GM04504 (cell line): ENCODE results near the gene CDC42BPA.
"Not testable (repeated sequence)": the region's sequence is repeated elsewhere in the genome, so short reads cannot be mapped to it uniquely, and the experiment has no call there.

Experiments
- DNase-seq: peaks from one replicate; pipeline ENCODE4 v3.0.0-alpha.2; 2012; ENCODE audit warnings: low read depth

The CDC42BPA gene

DNA sequence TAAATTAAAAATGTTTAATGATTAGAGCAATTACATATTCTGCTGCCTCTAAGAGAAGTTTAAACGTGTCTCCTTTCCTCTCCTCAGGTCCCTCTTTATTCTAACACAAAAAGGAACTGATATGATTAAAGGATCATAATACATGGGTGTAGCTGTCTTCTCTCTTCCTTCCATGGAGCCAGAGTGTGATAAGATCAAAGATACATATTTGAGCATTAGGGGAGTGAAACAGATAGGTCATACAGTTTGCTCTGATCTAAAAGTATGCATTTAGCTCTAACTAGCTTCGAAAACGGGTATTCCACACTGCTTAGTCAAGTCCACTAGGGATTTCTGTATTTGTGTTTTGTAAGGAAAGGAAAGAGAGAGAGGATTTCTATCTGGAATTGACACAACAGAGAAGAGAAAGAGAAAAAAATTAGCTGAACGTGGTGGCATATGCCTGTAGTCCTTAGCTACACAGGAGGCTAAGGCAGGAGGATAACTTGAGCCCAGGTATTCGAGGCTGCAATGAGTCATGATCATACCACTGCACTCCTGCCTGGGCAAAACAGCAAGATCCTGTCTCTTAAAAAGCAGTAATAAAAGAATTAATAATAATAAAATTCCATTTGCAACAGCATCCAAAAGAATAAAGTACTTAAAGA, 63.1 kb downstream of the CDC42BPA start:
- DNase-seq = no peak

DNA sequence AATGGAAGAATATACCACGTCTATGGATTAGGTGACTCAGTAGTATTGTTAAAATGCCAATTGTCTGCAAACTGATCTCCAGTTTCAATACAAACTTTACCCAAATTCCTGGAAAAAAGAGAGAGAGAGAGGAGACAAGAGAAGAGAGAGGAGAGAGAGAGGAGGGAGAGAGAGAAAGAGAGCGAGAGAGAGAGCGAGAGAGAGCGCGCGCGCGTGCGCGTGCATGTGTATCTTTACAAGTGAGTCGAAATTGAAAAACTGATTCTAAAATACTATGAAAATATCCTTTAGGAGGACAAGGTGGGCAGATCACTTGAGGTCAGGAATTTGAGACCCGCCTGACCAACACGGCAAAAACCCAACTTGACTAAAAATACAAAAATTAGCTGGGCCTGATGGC, 65.2 kb downstream of the CDC42BPA start:
- no peak for DNase-seq

DNA sequence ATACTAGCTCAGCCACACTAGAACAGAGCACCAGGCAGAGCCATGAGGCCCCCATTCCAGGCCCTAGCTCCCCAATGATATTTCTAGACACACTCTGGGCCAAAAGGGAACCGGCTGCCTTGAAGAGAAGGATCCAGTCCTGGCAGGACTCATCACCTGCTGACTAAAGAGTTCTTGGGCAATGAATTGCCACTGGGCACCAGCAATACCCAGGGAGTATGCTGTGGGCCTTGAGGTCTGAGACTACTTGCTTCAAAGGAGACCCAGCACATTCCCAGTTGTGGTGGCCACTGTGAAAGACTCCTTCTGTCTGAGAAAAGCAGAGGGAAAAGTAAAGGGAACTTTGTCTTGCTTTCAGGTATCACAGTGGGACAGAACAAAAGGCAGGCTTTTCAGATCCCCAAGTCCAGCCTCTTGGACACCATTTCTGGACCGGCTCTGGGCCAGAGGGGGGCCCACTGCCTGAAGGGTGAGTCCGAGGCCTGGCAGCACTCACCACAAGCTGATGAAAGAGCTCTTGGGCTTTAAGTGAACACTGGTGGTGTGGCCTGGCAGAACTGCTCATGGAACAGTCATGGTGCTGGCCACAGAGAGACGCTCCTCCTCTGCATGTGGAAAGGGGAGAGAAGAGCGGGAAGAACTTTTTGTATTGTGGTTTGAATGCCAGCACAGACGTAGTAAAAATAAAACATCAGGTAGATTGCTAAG, 72.5 kb downstream of the CDC42BPA start:
- DNase-seq = no peak

DNA sequence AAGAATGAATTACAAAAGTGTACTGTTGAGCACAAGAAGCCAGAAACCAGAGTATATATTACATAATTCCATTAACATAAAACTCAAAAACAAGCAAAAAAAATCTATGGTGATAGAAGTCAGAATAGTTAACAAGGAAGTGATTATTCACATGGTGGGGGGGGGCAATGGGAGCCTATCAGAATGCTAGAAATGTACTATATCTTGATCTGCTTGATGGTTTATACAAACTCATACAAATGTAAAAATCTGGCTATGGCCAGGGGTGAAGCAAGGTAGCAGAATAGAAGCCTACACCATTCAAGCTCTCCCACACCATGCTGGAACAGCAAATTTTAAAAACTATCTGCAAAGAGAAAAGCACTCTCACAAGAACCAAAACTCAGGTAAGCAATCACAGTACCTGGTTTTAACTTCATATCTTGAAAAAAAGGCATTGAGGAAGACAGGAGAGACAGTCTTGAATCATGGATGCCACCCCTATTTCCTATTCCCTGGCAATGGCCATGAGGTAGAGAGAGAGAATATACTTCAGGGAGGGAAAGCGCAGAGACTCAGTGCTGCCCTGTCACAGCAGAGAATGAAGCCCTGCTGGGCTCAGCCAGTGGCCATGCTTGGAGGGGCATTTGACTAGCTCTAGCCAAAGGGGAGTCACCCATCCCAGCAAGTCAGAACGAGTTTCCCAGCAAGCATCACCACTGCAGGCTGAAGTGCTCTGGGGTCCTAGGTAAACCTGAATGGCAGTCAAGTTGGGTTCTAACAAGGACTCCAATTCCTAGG, 73.8 kb downstream of the CDC42BPA start:
- DNase-seq = no peak

DNA sequence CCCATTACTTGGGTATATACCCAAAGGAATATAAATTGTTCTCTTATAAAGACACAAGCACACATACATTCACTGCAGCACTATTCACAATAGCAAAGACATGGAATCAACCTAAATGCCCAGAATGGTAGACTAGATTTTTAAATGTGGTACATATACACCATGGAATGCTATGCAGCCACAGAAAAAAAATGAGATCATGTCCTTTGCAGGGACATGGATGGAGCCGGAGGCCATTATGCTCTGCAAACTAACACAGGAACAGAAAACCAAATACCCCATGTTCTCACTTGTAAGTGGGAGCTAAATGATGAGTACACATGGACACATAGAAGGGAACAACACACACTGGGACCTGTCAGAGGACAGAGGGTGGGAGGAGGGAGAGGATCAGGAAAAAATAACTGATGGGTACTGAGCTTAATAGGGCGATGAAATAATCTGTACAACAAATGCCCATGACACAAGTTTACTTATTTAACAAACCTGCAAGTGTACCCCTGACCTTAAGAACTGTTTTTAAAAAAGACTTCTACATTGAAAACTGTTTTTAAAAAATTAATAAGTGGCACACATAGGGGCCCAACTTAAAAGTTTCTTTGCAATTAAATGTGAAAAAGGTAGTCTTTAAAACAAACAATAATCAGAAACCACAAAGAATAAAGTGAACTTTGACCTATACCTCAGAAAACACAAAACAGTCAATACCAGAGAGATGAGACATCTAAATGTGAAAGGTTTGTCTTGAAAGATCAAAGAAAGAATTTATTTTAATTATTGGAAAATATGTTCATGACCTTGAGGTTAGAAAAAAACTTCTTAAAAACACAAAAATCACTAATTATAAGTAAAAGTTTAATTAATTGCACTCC, 75.2 kb downstream of the CDC42BPA start:
- DNase-seq = no peak

DNA sequence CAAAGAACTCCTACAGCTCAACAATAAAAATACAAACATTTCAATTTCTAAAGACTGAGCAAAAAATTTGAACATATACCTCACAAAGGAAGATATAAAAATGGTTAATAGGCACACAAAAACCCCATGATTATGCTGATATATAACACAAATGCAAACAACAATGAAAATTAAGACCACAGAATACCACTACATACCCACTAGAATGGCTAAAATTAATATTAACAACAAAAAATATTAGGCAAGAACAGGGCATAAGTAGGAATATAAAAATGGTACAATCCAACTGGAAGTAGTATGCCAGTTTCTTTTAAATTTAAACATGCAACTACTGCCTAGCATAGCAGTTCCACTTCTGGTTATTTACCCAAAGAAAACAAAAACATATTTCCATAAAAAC, 77.3 kb downstream of the CDC42BPA start:
- no peak for DNase-seq

DNA sequence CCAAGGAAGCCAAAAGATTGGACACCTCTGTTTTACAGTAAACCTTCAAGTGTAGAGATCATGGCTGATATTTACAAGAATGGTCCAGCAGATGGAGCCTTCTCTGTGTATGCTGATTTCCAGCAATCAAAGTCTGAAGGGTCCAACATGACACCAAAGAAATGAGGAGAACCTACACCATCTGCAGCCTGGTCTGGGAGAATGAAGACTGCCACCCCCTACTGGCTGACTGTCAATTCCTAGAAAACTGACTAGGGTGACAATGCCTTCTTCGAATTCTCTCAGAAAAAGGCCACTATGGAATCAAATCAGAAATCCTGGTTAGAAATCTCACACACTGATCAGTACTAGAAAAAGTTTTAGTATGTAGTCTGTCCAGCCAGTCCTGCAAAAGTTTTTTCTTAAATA, 83.3 kb downstream of the CDC42BPA start:
- peak; percentile 31 for DNase-seq

DNA sequence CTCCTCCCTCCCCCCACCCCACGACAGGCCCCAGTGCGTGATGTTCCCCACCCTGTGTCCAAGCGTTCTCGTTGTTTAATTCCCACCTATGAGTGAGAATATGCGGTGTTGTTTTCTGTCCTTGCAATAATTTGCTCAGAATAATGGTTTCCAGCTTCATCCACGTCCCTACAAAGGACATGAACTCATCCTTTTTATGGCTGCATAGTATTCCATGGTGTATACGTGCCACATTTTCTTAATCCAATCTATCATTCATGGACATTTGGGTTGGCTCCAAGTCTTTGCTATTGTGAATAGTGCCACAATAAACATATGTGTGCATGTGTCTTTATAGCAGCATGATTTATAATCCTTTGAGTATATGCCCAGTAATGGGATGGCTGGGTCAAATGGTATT, 87.2 kb downstream of the CDC42BPA start:
- not testable (repeated sequence) for DNase-seq

DNA sequence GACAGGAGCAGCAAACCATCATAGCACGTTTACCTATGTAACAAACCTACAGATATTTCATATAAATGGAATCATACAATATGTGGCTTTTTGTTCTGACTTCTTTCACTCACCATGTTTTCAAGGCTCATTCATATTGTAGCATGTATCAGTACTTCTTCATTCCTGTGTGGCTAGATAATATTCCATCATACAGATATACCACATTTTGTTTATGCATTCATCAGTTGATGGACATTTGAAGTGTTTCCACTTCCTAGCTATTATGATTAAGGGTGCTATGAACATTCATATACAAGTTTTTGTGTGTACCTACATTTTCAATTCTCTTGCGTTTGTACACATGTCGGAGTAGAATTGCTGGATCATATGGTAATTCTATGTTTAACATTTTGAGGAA, 90.1 kb downstream of the CDC42BPA start:
- DNase-seq = no peak

DNA sequence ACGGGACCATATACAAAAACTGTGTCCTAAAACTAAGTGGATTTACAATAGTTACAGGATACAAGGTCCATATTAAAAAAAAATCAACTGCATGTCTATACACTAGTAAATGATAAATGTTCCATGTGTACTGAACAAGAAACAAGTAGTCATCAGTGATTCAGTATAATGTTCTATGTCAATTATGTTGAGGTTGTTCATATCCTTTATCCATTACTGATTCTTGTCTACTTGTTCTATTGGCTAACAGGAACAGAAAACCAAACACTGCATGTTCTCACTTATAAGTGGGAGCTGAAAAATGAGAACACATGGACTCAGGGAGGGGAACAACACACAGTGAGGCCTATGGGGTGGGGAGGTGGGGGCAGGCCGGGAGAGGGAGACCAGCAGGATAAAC, 90.5 kb downstream of the CDC42BPA start:
- no peak for DNase-seq

DNA sequence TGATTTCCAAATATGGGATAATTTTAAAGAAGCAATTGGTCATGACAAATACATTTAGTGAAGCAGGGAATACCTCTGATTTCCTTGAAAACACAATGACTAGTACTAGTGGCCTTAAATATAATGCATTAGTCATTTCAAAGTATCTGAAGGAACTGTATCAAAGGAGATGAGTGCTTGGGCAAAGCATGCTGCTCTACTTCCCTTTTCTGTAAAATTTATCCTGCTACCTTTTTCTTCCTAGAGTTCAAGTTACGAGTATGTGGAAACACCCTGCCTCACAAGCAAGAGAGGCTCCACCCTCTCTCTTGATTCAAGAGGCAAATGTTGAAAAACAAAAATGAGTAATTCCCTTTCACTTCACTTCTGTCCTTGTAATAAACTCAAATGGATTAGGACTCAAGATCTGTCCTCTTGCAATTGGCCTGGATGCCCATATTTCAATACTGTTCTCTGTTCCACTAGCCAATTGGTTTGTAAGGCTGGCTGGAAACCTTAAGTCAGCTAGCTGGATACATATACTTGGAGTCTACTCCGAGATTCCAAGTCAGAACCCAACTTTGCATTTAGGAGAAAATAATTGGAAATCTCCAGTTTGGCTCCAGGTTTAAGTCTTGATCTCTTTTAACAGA, 92.5 kb downstream of the CDC42BPA start:
- peak; percentile 28 for DNase-seq

DNA sequence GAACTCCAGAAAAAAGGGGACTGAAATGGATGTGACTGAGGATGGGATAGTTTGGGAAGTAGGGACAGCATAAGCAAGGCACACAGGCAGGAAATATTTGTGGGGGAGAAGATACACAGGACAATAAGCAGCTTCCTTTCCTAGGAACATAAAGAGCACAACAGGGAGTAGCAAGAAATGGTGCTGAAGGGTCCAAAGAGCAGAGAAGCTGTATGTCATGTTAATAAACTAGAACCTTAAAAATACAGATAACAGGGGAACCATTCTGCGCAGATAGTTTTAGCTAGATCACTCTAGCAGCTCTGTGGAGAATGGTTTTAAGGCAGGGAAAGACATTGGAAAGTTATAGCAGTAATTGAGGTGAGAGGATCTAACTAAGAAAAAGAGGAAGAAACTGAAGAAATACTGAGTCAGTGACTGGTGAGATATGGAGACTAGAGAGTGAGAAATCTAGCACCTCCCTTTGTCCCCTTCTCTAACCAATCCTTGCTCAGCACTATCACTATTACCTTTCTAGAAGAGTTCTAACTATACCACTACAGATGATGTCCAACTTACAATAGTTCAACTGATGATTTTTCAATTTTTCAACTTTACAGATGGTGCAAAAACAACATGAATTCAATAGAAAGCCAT, 95.0 kb downstream of the CDC42BPA start:
- DNase-seq = no peak

DNA sequence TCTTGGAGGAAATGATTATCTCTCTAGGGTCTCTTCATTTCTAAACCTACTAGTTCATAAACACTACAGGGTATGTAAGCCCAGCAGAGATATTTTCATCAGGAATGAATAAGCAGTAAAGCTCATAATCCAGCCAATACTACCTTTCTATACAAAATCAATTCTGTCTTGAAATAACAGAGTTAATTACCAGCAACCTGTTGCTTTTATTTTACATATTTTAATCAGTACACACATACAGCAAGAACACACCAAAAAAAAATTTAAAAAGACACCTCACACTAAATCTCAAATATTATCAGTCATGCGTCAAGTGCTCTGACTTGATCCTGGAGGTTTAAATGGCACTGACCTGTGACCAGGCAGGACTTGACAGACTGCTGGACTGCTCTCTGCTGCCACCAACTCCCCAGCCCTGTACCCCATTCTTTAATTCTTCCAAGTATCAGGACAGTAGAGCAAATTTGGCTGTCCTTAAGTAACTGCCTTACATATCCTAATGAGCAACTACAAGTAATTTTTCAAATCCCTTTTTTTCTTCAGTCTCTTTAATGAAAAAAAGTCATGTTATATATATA, 98.5 kb downstream of the CDC42BPA start:
- DNase-seq = no peak

DNA sequence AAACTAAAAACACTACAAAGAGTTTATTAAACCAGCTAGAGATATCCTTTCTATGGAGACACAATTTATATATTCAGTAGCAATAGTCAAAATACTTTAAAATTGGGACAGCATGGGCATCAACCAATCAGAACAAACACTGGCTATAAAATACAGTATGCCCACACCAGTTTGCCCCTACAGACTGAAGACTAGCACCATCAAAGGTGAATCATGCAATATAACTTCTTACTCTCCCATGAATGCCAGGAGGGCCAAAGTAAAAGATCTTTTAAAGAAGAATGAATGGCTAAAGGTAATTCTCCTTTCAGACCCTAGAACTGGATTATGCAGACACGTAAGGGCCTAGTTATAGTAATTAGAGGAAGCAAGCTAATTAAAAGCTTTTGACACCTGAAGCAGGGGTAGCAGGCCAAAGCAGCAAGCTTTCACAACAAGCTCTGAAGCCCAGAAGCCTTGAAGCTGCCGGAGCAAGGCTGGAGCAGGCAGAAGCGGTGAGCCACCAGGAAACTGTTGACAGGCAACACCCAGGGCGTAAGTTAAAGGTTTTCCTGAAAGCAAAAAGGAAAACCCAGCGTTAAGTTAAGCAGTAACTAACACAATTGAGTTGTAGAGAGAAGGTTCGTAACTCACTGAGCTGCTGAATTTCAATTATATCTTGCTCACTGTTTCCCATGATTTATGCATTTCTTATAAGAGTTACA, 99.3 kb downstream of the CDC42BPA start:
- DNase-seq = no peak

DNA sequence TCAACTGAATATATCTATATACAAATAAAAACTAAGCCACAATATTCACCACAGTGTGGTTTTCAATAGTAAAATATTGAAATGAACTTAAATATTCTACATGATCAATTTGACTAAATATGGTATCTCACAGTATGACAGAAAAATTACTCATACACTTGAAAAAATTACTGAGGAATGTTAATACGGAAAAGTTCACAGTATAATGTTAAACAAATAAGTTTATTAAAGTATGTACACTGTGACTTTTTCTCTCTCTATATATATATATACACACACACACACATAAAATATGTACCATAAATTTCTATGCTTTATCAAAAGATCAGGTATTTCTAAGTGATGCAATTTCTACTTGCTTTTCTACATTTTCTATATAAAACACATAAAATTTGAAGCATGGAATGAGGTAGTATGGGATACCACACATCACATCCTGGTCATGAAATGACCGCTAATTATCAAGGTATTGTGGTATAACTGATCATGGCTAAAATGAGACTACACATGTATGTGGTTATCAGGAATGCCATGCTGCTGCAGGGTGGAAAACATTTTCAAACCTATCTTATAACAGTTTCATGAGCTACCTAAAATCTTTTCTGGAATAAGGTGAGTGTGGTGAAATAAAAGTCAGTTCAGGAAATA, 102.3 kb downstream of the CDC42BPA start:
- no peak for DNase-seq

DNA sequence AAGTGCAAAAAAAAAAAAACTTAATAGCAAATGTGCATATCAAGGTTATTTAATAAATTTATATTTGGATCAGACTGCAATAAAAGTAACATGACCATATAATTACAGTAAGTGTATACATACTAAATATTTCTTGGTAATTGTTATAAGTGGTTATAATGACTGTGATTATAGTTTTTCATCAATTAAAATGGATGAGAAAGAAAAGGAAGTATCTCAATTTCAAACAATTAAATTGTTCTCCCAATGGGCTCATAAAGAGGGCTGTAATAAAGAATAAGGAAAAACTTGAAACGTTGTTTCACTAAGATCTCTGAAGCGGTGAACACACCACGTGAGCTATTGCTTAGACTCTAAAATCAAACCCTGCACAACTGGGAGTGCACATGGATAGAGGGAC, 104.1 kb downstream of the CDC42BPA start:
- no peak for DNase-seq

DNA sequence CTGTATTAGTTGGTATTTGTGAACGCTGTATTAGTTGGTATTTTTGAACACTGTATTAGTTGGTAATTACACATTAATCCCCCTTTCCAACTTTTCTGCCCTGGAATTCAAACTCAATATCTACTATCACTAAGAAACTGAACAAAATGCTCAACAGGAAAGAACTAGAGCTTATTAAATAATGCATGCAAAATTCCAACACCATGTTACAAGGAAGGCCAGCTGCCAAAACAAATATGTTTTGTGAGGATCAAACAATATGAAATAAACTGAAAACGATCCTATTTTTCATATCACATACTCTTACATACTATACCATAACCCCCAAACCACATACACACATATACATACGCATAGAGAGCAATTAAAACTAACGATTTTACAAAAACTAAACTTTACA, 104.9 kb downstream of the CDC42BPA start:
- no peak for DNase-seq

DNA sequence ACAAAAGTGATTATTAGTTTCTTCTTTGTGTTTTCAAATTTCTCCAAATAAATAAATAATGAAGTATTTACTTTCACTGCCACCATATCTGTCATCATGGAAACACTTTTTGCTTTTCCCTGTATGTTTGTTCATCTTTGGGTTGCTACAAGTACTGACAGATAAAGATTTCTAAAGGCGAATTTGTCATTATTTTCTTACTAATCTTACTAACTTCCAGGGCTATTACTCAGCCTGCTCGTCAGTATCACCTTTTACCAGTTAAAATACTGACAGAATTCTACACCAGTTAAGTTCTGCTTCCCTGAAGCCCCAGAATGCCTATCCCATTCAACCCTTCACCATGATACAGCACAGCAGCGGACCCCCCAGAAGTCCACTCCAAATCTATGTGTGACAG, 106.1 kb downstream of the CDC42BPA start:
- no peak for DNase-seq

DNA sequence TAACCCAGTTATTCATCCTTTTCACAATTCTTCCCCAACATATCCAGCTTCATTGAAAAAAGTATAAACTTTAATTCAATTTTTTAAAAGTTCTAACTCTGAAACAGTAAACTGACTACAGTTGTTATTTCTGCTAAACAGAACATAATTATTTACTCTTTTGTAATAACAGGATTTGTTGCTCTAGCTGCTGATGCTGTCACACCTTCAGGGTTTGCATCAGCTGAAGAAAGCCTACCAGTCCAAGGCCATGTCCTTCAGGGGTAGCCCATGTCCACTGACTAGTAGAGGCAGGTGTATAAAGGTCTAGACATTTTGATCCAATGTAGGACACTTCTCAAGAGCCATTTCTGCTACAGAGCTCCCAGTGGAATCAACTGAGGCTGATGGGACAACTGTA, 107.7 kb downstream of the CDC42BPA start:
- DNase-seq = no peak

DNA sequence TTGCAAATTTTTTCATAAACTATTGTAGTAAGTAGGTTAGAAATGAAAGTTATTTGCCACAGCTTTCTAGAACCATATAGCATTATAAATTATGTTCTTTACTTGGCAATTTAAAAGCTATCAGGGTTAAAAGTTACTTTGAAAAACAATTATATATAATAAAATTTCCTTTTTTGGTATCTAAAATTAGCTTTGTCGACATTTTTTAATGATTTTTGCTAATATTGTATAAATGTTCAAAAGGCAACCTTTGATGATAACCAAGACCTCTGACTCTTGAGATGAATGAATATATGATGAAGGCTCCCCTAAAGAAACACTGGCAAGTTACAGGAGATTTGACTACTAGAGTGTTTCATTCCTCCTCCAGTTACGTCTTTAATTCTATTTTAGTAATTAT, 121.2 kb downstream of the CDC42BPA start:
- no peak for DNase-seq
